ENCODE measurements around the gene EEFSEC. TPM values are rescaled to one million over a fixed set of nuclear protein-coding genes. Genes with fewer than 3 reads are reported as not detected.
A peak's percentile ranks its signal among the peaks of the same experiment; 100 is the strongest.

Gene EEFSEC
- total RNA-seq, 1 donor, result 5.1 TPM

- Histone ChIP-seq H3K9me3 (ENCODE audit: low read depth, low read length) (no peaks in the 10 kb centered on the region), H2AFZ (ENCODE audit: low read length) (no peak overlapping the region), H3K27ac (ENCODE audit: low read depth, low read length) (no peak overlapping the region), H4K20me1 (ENCODE audit: insufficient read depth, low read length) (peaks cover 6% of the 10 kb centered on the region), H3K79me2 (ENCODE audit: insufficient read depth, low read length) (no peaks in the 10 kb centered on the region), H3K4me2 (ENCODE audit: insufficient read depth, low read length) (no peak overlapping the region), H3K4me3 (ENCODE audit: insufficient read depth, low read length) (no peak overlapping the region), H3K36me3 (ENCODE audit: insufficient read depth, low read length) (no peaks in the 10 kb centered on the region), H3K4me1 (ENCODE audit: insufficient read depth, low read length) (peaks cover 36% of the 10 kb centered on the region), H3K27me3 (ENCODE audit: insufficient read depth, low read length) (no peaks in the 10 kb centered on the region)
- no peak for DNase-seq (ENCODE audit: insufficient read length, low spot score, missing footprints)
- no peak for TF ChIP-seq CTCF (IDR thresholded peaks at IDR 0.05; ENCODE audit: extremely low read depth, low read depth, low read length)
Observed at GRCh38 chr3:128277378-128278069, 124.2 kb downstream of the EEFSEC start.

DNA sequence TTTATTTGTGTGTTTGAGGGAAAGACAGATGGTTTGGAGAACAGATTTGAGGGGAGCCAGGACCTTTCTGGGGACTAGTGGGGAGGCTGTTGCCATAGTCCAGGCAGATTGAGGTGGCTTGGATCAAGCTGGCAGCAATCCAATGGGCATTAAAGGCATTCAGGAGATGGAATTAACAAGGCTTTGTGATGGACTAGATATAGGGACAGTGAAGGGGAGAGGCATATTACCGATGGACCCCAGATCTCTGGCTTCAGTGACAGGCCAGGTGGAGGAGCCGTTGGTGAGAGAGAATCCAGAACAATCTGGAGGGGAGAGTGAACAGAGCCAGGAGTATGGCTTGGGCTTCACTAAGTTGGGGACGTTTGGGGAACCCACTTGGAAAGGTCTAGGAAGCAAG lies 124.8 kb downstream of the EEFSEC start:
- peaks cover 40% of the 10 kb centered on the region for H3K4me1 ChIP-seq (ENCODE audit: insufficient read depth, low read length)
- no peak overlapping the region for H3K4me3 ChIP-seq (ENCODE audit: insufficient read depth, low read length)
- peaks cover 6% of the 10 kb centered on the region for H4K20me1 ChIP-seq (ENCODE audit: insufficient read depth, low read length)
- no peaks in the 10 kb centered on the region for H3K79me2 ChIP-seq (ENCODE audit: insufficient read depth, low read length)
- no peaks in the 10 kb centered on the region for H3K9me3 ChIP-seq (ENCODE audit: low read depth, low read length)
- peak overlapping the region; percentile 59 for H3K4me2 ChIP-seq (ENCODE audit: insufficient read depth, low read length)
- TF ChIP-seq CTCF (IDR thresholded peaks at IDR 0.05; ENCODE audit: extremely low read depth, low read depth, low read length), result no peak
- H3K27me3 ChIP-seq (ENCODE audit: insufficient read depth, low read length), result no peaks in the 10 kb centered on the region
- H3K27ac ChIP-seq (ENCODE audit: low read depth, low read length), result no peak overlapping the region
- H2AFZ ChIP-seq (ENCODE audit: low read length), result no peak overlapping the region
- H3K36me3 ChIP-seq (ENCODE audit: insufficient read depth, low read length), result no peaks in the 10 kb centered on the region
- no peak for DNase-seq (ENCODE audit: insufficient read length, low spot score, missing footprints)

DNA sequence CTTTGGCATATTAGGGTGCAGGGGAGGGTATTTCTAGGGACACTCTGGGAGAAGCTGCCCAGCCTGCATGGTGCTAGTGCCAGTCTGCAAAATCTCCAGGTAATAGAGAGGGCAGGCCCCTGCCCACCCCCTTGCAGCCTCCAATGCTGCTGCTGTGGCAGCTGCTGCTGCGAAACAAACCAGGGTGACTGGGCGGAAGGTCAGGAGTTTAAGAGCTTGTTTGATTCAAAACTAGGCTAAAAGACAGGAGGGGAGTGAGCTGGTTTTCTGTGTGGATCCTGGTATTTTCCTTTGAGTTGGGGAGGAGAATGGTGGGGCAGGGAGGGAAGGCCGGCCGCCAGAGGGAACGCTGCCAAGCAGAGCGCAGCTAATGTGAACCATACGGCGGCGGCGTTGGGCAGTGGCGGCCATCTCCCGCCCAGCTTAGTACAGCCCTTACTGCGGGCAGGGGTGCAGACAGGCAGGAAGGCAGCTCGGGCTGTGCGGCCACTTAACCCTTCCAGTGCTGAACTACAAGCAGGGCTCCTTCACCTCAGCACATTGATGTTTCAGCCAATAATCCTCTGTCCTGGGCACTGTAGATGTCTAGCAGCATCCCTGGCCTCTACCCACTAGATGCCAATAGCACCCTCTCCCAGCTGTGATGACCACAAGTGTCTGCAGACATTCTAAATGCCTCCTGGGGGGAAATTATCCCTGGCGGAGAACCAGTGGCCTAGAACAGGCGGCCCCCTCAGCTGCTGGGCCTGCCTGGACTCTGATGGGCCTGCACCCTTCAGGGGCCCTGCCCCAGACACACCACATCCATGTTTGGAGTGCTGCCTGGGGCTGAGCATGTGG lies 125.7 kb downstream of the EEFSEC start:
- peak overlapping the region; percentile 70 for H2AFZ ChIP-seq (ENCODE audit: low read length)
- H3K4me2 ChIP-seq (ENCODE audit: insufficient read depth, low read length), result peak overlapping the region; percentile 59
- H3K4me3 ChIP-seq (ENCODE audit: insufficient read depth, low read length), result peak overlapping the region; percentile 42
- TF ChIP-seq CTCF (IDR thresholded peaks at IDR 0.05; ENCODE audit: extremely low read depth, low read depth, low read length), result no peak
- H3K27ac ChIP-seq (ENCODE audit: low read depth, low read length), result no peak overlapping the region
- H4K20me1 ChIP-seq (ENCODE audit: insufficient read depth, low read length), result peaks cover 6% of the 10 kb centered on the region
- DNase-seq (ENCODE audit: insufficient read length, low spot score, missing footprints), result peak; percentile 94
- no peaks in the 10 kb centered on the region for H3K27me3 ChIP-seq (ENCODE audit: insufficient read depth, low read length)
- no peaks in the 10 kb centered on the region for H3K36me3 ChIP-seq (ENCODE audit: insufficient read depth, low read length)
- H3K79me2 ChIP-seq (ENCODE audit: insufficient read depth, low read length), result no peaks in the 10 kb centered on the region
- H3K9me3 ChIP-seq (ENCODE audit: low read depth, low read length), result no peaks in the 10 kb centered on the region
- H3K4me1 ChIP-seq (ENCODE audit: insufficient read depth, low read length), result peaks cover 40% of the 10 kb centered on the region

DNA sequence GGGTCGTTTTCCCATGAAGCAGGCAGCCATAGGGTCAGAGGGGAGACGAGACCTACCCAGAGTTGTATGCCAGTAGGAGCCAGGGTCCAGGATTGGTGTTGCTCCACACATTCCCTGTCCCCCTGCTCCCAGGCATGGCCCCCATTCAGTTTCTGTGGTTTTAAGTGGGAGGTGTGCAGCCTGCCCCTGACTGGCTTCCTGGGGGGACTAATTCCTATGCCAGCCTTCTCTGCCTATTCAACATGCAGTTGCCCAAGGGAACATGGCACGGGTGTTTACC lies 126.3 kb downstream of the EEFSEC start:
- no peak for TF ChIP-seq CTCF (IDR thresholded peaks at IDR 0.05; ENCODE audit: extremely low read depth, low read depth, low read length)
- H3K79me2 ChIP-seq (ENCODE audit: insufficient read depth, low read length), result no peaks in the 10 kb centered on the region
- no peak overlapping the region for H3K4me2 ChIP-seq (ENCODE audit: insufficient read depth, low read length)
- peaks cover 4% of the 10 kb centered on the region for H4K20me1 ChIP-seq (ENCODE audit: insufficient read depth, low read length)
- H3K27me3 ChIP-seq (ENCODE audit: insufficient read depth, low read length), result no peaks in the 10 kb centered on the region
- no peak overlapping the region for H3K4me3 ChIP-seq (ENCODE audit: insufficient read depth, low read length)
- no peaks in the 10 kb centered on the region for H3K9me3 ChIP-seq (ENCODE audit: low read depth, low read length)
- H3K4me1 ChIP-seq (ENCODE audit: insufficient read depth, low read length), result peaks cover 37% of the 10 kb centered on the region
- no peaks in the 10 kb centered on the region for H3K36me3 ChIP-seq (ENCODE audit: insufficient read depth, low read length)
- peak overlapping the region; percentile 70 for H2AFZ ChIP-seq (ENCODE audit: low read length)
- no peak overlapping the region for H3K27ac ChIP-seq (ENCODE audit: low read depth, low read length)
- DNase-seq (ENCODE audit: insufficient read length, low spot score, missing footprints), result no peak
